Stimulated activated CD8-positive, alpha-beta memory T cell treated with anti-CD3 and anti-CD28 coated beads, Interleukin-7, amount 100 ng/mL, for 1 hour (primary cell): Measurements from ENCODE around the gene HIGD1A.

Experiments used
- DNase-seq, 2 donors: peaks; one replicate each; pipeline ENCODE4 v3.0.0-alpha.2; 2020; ENCODE audit warnings: low read depth in 2 of 2

HIGD1A gene

DNA sequence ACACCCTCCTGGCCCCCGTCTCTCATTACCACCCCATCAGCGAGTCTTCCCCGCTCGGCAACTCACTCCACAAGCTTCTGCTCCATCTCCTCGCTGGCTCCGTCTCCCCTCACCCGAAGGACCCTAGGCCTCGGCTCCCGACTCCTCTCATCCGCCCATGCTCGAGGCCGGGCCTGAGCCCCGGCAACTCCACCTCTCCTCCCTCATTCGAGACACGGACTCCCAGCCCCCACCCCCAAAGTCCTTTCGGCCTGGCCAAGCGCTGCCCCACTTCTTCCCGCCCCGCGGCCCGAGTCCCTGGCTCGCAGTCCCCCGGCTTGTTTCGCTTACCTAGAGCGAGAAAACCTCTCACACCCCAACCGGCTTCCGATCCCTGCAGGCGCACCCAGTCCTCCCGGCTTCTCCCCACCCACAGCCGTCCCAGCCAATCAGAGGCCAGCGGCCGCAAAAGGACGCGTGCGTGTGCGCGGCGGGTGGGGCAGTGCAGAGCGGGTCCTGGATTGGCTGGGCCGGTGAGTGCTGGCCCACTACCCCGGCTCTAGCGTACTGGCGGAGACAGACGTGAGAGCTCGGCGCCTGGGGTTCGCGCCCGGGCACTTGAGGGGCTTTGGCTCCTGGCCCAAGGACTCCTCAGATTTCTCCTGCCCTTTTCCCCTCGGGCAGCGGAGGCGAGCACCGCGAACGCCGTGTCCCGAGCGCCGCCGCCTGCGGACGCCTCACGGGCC lies at the start of gene HIGD1A:
Gene HIGD1A, minus strand, starts transcription at position 385 of the 725 bp plus-strand sequence. CDS start 10,237 bp downstream, outside the sequence.
- DNase-seq, result peak; percentile 84 to 87

DNA sequence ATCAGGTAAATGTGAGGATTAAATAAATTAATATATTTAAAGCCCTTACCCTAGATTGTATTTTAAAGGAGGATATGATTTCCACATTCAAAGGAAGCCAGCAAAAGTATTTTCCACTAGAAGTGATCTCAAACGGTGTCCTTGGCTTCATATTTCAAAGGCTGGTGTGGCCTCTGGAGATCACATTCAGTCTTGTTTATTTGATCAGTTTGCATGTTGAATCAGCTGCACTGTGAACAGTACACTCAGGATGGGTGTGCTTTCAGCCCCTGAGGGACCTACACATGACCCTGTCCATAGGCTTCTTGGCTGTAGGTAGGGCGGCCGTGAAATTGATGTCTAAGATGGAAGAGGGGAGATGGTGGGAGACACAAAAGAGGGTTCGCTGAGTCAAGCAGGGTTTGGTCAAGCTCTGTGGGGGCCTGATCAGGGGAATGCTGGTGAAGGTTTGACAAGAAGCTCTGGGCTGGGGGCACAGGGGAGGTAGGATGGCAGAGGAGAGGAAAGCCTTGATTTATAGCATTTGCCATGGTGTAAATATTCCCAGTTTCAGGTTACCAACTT lies 49.5 kb upstream of the HIGD1A start:
- no peak for DNase-seq

- DNase-seq, result no peak
Observed at GRCh38 chr3:42853056-42853455, 48.8 kb upstream of the HIGD1A start.

DNA sequence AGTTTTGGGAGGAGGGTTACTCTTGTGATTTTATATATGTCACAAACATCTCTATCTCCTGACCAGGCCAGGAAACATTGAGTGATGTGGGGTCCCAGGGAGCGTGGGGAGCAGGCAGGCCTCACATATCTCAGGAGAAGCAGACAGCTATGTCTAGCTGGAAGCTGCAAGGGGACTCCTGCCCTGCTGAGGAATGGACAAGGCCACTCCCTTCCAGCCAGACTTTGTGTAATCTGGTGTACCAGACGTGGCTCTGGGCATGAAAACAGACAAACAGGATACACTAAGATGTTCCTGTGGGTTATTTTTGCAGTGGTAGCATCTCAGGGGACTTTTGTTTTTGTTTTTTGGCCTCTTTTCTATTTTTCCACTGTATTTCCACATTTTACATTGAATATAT lies 48.2 kb upstream of the HIGD1A start:
- no peak for DNase-seq

DNA sequence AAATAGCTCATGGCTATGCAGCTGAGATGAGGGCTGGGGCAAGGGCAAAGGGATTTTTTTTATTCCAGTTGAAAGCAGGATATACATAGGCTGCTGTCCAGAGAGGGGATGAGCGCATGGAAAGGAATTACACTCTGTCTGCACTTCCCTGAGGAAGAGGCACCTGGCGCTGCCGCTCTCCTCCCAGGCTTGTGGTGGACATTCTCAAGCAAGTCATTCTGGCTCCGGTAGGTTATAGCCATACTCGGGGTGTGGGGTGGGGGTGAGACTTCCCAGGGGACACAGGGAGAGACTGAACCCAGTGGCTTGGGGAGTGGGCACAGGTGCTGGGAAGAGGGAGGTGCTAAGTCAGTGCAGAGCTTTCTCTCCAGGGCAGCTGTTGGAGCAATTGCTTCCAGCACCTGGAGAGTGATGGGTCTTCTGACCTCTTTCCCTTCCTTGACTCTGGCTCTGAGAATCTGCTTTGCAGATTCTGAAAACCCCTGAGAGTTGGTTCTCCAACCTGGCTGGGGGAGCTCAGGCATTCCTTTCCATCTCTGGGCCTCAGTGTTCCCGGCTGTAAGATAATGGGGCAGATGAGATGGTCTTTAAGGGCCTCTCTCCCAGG lies 47.0 kb upstream of the HIGD1A start:
- DNase-seq, result no peak

GRCh38 chr3:42850263-42850662 lies 46.0 kb upstream of the HIGD1A start:
- no peak for DNase-seq

- no peak for DNase-seq
Observed at GRCh38 chr3:42849017-42849416, 44.7 kb upstream of the HIGD1A start.

DNA sequence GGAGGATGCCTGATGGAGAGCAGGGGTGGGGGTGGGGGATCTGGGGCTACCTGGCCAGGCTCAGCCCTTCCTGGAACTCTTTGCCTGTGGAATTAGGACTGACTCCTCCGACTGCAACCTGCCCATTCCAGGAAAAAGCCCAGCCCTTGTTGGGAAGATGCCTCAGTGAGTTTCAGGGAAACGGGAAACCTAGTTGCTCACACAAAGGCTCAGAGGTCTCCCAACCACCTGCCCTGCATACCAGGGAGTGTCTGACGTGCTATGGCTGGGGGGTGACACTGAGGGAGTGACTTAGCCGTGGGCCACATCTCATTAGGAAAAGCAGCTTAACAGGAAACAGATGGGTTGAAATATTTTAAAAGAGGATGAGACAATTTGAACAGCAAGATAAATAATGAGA lies 43.4 kb upstream of the HIGD1A start:
- DNase-seq, result no peak

GRCh38 chr3:42846685-42847522 lies 42.6 kb upstream of the HIGD1A start:
- DNase-seq, result no peak

GRCh38 chr3:42844815-42845214 lies 40.5 kb upstream of the HIGD1A start:
- no peak for DNase-seq

DNA sequence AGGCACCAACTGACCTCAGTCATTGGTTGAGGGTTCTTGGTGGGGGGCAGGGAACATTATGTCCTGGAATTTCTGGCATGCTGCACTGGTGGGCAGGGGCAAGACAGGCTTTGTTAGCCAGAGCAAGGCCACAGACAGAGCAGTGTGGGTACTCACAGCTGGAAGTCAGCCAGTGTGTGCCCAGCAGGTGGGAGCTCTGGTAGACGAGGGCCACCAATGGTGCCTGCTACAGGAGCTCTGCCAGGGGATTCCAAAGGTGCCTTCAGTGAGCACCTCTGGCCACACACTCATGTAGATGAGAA lies 40.1 kb upstream of the HIGD1A start:
- no peak for DNase-seq

DNA sequence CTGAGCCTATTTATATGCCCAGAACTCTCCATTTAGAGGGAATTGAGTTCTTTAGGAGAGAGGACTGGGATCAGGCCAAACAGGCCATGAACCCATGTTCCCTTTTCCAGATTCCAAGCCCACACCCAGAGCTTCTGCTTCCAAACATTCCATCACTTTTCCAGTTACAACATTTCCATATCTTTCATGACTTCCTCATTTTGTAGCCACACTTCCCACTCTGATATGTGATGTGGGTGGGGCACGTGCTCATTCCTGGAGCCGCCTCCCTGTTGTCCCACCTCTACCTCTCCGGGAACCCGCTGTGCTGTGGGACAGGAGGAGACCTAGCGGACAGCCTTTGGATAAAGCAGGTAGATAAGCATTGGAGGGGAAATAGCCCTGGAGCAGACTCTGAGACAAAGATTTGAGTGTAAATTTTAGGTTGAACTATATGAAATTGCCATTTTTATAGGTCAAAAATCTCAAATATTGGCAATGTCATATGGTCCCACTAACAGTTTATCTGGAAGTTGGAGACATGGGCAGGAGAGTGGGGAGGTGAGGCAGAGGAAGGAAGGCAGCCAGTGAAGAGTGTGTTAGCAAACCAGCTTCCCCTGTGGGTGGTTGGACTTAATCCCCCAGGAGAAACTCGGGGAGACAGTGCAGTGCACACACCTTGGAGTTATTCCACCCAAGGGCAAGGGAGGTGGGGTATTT lies 39.6 kb upstream of the HIGD1A start:
- no peak for DNase-seq

GRCh38 chr3:42841332-42841731 lies 37.0 kb upstream of the HIGD1A start:
- DNase-seq, result no peak

DNA sequence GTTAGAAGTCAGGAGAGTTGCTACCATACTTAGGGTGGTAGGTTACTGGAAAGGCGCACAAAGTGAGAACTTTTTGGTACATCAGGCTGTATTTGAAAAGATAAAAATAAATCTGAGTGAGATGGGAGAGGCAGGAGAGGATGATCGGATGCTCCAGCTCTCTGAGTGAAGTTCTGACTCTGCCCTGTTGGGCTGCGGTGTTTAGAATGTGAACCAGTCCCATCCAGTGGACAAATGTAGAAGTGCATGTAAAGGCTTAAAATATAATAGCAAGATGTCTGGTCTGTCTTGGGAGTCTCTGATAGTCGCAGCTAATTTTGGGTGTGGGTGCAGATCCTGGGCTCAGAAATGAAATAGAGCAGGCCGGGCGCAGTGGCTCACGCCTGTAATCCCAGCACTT lies 35.3 kb upstream of the HIGD1A start:
- DNase-seq, result no peak

GRCh38 chr3:42838571-42838970 lies 34.3 kb upstream of the HIGD1A start:
- DNase-seq, result no peak

DNA sequence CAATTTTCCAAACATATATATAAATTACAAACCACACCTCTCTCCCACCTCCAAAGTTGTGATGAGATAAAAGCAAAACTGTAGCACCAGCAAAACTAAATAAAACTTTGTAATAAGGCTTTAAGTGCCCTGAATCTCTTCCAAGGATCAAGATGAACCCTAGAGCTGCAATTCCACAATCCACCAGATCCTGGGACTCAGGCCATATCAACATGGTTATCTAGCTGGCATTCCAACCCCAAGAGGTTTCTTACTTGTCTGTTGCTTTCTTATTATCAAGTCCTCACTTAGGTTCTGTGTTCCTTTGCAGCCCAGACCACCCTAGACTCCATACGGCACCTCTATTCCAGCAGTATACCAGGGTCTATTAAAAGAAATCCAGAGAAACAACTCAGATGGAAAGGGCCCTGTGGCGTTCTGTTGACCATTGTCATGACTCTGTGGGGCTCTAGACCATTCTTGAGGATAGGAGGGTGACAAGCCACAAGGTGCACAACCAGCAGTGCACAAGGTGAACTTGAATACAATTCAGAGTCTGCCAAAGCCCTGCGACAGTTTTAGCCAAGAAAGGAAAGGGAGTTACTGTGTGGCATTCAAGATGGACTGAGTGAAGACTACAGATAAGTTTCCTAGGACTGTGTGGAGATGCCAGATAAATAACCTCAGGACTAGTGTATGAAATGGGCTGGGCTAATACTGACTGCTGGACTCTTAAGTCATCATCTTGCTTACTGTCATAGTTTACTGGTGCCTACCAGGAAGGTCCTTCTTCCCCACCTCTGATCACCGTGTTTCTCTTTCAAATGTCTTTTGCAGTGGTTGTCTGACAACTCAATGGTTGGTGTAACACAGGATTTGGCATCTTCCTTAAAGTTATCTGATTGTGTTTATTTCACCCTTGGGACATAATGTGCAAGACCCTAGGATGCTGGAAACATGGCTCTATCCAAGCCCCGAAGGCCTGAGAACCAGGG lies 32.1 kb upstream of the HIGD1A start:
- no peak for DNase-seq

GRCh38 chr3:42831321-42831713 lies 27.0 kb upstream of the HIGD1A start:
- peak; percentile 38 to 66 for DNase-seq

GRCh38 chr3:42830437-42831320 lies 26.4 kb upstream of the HIGD1A start:
- DNase-seq, result no peak

GRCh38 chr3:42829628-42830436 lies 25.5 kb upstream of the HIGD1A start:
- no peak for DNase-seq
